PC-9 (cell line): ENCODE data around the gene GPR143. TPM values are rescaled to one million over a fixed set of nuclear protein-coding genes. Genes with fewer than 3 reads are reported as not detected.

Source experiments
- BruUV-seq: library from RNA; stranded (reverse); fragments of 400-500 nt; replicated peaks from 2 replicates; lab custom pipeline; 2021; lab: Mats Ljungman, UMichigan
- CTCF ChIA-PET: fragments of 300-600 bp; sonication (Branson Sonifier 250); formaldehyde crosslinking; loops from one replicate; lab custom pipeline; 2022; ENCODE audit warnings: antibody characterized with exemption; lab: Charles Lee
- POLR2A ChIA-PET: fragments of 300-600 bp; sonication (Branson Sonifier 250); formaldehyde crosslinking; loops from one replicate; lab custom pipeline; 2022; ENCODE audit warnings: antibody characterized with exemption; ENCODE audit not compliant: unreplicated experiment; lab: Charles Lee
- DNase-seq, 2 experiments: peaks; one replicate each; pipeline versions ENCODE4 v3.0.0 to v3.0.0-alpha.2; 2015 to 2022; ENCODE audit warnings: mixed read lengths in 1 of 2
- H2AFZ ChIP-seq: fragments of 200-600 bp; sonication (generic); 2 replicates; pipeline ENCODE4 v1.8.1; 2017; ENCODE audit warnings: antibody characterized with exemption
- H3F3A ChIP-seq: fragments of 200-600 bp; sonication (generic); 2 replicates; pipeline ENCODE4 v1.8.1; 2017; ENCODE audit warnings: antibody characterized with exemption, mild to moderate bottlenecking, low read depth; ENCODE audit not compliant: insufficient read depth
- H3K27ac ChIP-seq: fragments of 200-600 bp; sonication (generic); 2 replicates; pipeline ENCODE4 v1.6.1; 2016; ENCODE audit warnings: mixed run types
- H3K27me3 ChIP-seq: fragments of 200-600 bp; sonication (generic); 2 replicates; pipeline ENCODE4 v1.6.1; 2016; ENCODE audit warnings: low read depth, mixed run types; ENCODE audit not compliant: insufficient read depth
- H3K36me3 ChIP-seq: fragments of 200-600 bp; sonication (generic); 2 replicates; pipeline ENCODE4 v1.6.1; 2016; ENCODE audit warnings: low read depth, mixed run types
- H3K4me1 ChIP-seq: fragments of 200-600 bp; sonication (generic); replicated peaks from 2 replicates; pipeline ENCODE4 v1.6.1; 2016; ENCODE audit warnings: mixed run types; ENCODE audit not compliant: insufficient read depth
- H3K4me2 ChIP-seq: fragments of 200-600 bp; sonication (generic); 2 replicates; pipeline ENCODE4 v1.6.1; 2017; ENCODE audit warnings: mixed run types
- H3K4me3 ChIP-seq: fragments of 200-600 bp; sonication (generic); 2 replicates; pipeline ENCODE4 v1.6.1; 2016; ENCODE audit warnings: mixed run types
- H3K79me2 ChIP-seq: fragments of 200-600 bp; sonication (generic); 2 replicates; pipeline ENCODE4 v1.6.1; 2017; ENCODE audit warnings: low read depth, mixed run types
- H3K9me2 ChIP-seq: fragments of 200-600 bp; sonication (generic); 2 replicates; pipeline ENCODE4 v1.8.1; 2017; ENCODE audit warnings: mild to moderate bottlenecking; ENCODE audit not compliant: insufficient read depth
- H3K9me3 ChIP-seq: fragments of 200-600 bp; sonication (generic); 2 replicates; pipeline ENCODE4 v1.8.1; 2016; ENCODE audit warnings: low read depth; ENCODE audit not compliant: insufficient read depth
- H4K20me1 ChIP-seq: fragments of 200-600 bp; sonication (generic); 2 replicates; pipeline ENCODE4 v1.8.1; 2017; ENCODE audit not compliant: insufficient read depth
- CTCF ChIP-seq: fragments of 200-600 bp; sonication (generic); conservative IDR thresholded peaks from 2 replicates; pipeline ENCODE4 v1.6.1; 2017; ENCODE audit warnings: mixed run types, antibody characterized with exemption, mild to moderate bottlenecking, moderate library complexity
- EZH2 ChIP-seq: fragments of 200-600 bp; sonication (generic); IDR thresholded peaks from 2 replicates; pipeline ENCODE4 v1.8.0; 2017; ENCODE audit warnings: antibody characterized with exemption, low read depth
- intact Hi-C: fragments of 100-400 bp; cut with micrococcal nuclease; formaldehyde crosslinking; loops from one replicate; pipeline ENCODE4 v1.10.0; 2022; ENCODE audit not compliant: unreplicated experiment
- total RNA-seq: library from RNA; stranded (reverse); gene quantifications from 2 replicates; pipeline ENCODE4 v1.2.3, GENCODE V29; 2021

GPR143 gene
- total RNA-seq, 1 experiment from 2014 or later = not detected

- ChIA-PET POLR2A (no interaction called here), CTCF (no interaction called here)
- no peak for DNase-seq
- no peak overlapping the region for H3K27ac ChIP-seq
- H3K4me1 ChIP-seq = no peaks in the 10 kb centered on the region
- BruUV-seq = no TSS peak
- H3K36me3 ChIP-seq = no peaks in the 10 kb centered on the region
- H3K79me2 ChIP-seq = no peaks in the 10 kb centered on the region
- intact Hi-C loops = no loop called here
- H3K4me2 ChIP-seq = peak overlapping the region; percentile 10; the same call in 1 of the 2 replicates
- H3K4me3 ChIP-seq = no peak overlapping the region
- H3F3A ChIP-seq = no peaks in the 10 kb centered on the region
- no peaks in the 10 kb centered on the region for H3K9me2 ChIP-seq
- H2AFZ ChIP-seq = no peak overlapping the region
- H4K20me1 ChIP-seq = no peaks in the 10 kb centered on the region
- no peaks in the 10 kb centered on the region for H3K9me3 ChIP-seq
- TF ChIP-seq EZH2 (no peak), CTCF (no peak)
- H3K27me3 ChIP-seq = peaks cover 22% of the 10 kb centered on the region
Observed at GRCh38 chrX:9738151-9738550, 27.5 kb downstream of the GPR143 start.

GRCh38 chrX:9737363-9737762 lies 28.3 kb downstream of the GPR143 start:
- TF ChIP-seq EZH2 (no peak), CTCF (no peak)
- Histone ChIP-seq H3K9me2 (no peaks in the 10 kb centered on the region), H3K4me3 (no peak overlapping the region), H3K27ac (no peak overlapping the region), H3K4me1 (no peaks in the 10 kb centered on the region), H3K9me3 (no peaks in the 10 kb centered on the region), H3F3A (no peaks in the 10 kb centered on the region), H3K36me3 (no peaks in the 10 kb centered on the region), H3K79me2 (no peaks in the 10 kb centered on the region), H4K20me1 (no peaks in the 10 kb centered on the region), H3K4me2 (no peak overlapping the region), H2AFZ (no peak overlapping the region), H3K27me3 (peaks cover 24% of the 10 kb centered on the region)
- no TSS peak for BruUV-seq
- ChIA-PET POLR2A (no interaction called here), CTCF (no interaction called here)
- intact Hi-C loops = no loop called here
- DNase-seq = no peak

- H2AFZ ChIP-seq = no peak overlapping the region
- H3K79me2 ChIP-seq = no peaks in the 10 kb centered on the region
- no peak overlapping the region for H3K4me3 ChIP-seq
- intact Hi-C loops = no loop called here
- no peak for DNase-seq
- TF ChIP-seq CTCF (no peak), EZH2 (no peak)
- H3K27ac ChIP-seq = no peak overlapping the region
- no peaks in the 10 kb centered on the region for H3K36me3 ChIP-seq
- no peak overlapping the region for H3K4me2 ChIP-seq
- no TSS peak for BruUV-seq
- H3F3A ChIP-seq = no peaks in the 10 kb centered on the region
- H3K9me2 ChIP-seq = no peaks in the 10 kb centered on the region
- H3K27me3 ChIP-seq = peaks cover 10% of the 10 kb centered on the region; the same call in 1 of the 2 replicates
- H4K20me1 ChIP-seq = no peaks in the 10 kb centered on the region
- H3K4me1 ChIP-seq = no peaks in the 10 kb centered on the region
- POLR2A ChIA-PET = no interaction called here
- CTCF ChIA-PET = no interaction called here
- H3K9me3 ChIP-seq = no peaks in the 10 kb centered on the region; the same call in 1 of the 2 replicates
Observed at GRCh38 chrX:9730752-9731151, 34.9 kb downstream of the GPR143 start.
